Measurements from ENCODE around the gene ADARB2. TPM values are rescaled to one million over a fixed set of nuclear protein-coding genes. Genes with fewer than 3 reads are reported as not detected.
"Not testable (repeated sequence)": the region's sequence is repeated elsewhere in the genome, so short reads cannot be mapped to it uniquely, and the experiment has no call there.

Gene ADARB2
- total RNA-seq, 4 donors from 2014 or later, result 0.32 to 1.6 (median 0.80) TPM

DNA sequence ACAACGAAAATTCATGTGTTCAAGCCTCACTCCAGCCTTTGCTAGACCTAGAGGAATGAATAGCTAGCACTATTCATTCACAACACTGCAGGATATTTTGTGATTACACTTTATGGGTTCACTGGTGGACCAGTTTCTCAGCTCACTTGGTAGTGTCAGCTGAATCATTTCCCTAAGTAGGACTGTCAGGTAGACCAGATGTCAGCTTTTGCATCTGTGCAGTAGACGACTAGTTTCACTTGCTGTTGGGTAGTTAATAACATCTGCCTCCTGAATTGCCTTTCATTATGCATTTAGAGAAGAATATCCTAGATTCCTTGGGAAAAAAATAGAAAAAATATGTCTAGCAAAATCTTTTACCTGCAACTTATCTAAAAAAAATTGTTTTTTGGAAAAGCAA, 296.4 kb downstream of the ADARB2 start:
- no peak for TF ChIP-seq POLR2AphosphoS5 (IDR thresholded peaks at IDR 0.05)
- no peak for TF ChIP-seq EP300 (IDR thresholded peaks at IDR 0.05)
- TF ChIP-seq POLR2A (IDR thresholded peaks at IDR 0.05), result no peak
- TF ChIP-seq, protein P1, sequence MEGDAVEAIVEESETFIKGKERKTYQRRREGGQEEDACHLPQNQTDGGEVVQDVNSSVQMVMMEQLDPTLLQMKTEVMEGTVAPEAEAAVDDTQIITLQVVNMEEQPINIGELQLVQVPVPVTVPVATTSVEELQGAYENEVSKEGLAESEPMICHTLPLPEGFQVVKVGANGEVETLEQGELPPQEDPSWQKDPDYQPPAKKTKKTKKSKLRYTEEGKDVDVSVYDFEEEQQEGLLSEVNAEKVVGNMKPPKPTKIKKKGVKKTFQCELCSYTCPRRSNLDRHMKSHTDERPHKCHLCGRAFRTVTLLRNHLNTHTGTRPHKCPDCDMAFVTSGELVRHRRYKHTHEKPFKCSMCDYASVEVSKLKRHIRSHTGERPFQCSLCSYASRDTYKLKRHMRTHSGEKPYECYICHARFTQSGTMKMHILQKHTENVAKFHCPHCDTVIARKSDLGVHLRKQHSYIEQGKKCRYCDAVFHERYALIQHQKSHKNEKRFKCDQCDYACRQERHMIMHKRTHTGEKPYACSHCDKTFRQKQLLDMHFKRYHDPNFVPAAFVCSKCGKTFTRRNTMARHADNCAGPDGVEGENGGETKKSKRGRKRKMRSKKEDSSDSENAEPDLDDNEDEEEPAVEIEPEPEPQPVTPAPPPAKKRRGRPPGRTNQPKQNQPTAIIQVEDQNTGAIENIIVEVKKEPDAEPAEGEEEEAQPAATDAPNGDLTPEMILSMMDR (IDR thresholded peaks at IDR 0.05), result no peak
- no peaks in the 10 kb centered on the region for H3K9me3 ChIP-seq
- 78% methylated on average over 2 of the region's 2 CpGs for WGBS

DNA sequence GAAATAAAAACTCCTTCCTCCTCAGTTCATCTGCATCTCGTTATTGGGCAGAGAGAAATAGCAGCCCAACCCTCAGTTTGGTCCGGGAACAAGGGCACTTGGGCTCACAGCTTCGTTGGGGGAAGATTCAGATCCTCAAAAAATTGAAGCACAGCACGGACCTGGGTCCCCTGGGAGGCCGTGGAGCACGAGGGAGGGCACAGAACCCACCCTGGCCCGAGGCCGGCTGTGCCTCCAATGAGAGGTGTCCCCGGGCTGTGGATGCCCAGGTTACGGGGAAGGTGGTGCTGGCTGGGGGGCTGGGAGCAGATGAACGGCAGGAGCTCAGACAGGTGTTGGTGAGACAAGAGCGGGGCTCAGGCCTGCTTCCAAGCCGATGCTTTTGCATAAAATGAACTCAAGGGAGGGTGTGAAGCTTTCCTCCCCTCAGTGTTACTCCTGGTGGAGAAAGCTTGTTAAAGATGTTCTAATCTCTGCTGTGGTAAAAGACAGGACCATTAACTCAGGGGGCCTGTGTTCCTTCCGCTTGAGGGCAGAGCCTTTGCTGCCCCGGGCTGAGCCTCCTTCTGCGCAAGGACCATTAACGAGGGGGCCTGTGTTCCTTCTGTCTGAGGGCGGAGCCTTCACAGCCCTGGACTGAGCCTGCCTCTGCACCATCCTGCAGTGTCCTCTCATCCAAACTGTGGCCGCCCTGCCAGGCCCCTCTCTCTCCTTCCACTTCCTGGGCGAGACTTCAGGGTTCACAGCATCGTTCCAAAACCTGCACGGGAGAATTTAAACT, 302.2 kb downstream of the ADARB2 start:
- Histone ChIP-seq H3K36me3 (no peaks in the 10 kb centered on the region), H3K27ac (no peak overlapping the region), H3K4me3 (no peak overlapping the region), H3K4me1 (no peaks in the 10 kb centered on the region), H3K9me3 (peaks cover 4% of the 10 kb centered on the region), H3K27me3 (peaks cover 7% of the 10 kb centered on the region)
- 75% methylated on average over 20 of the region's 22 CpGs for WGBS
- no peak for TF ChIP-seq POLR2AphosphoS5 (IDR thresholded peaks at IDR 0.05)
- TF ChIP-seq POLR2A (IDR thresholded peaks at IDR 0.05), result no peak
- TF ChIP-seq, protein P1 (IDR thresholded peaks at IDR 0.05), result no peak
- TF ChIP-seq EP300 (IDR thresholded peaks at IDR 0.05), result no peak
- no peak for DNase-seq (ENCODE audit: low spot score in 2 of 2)

More for the DNA sequence above, 296.4 kb downstream of the ADARB2 start:
- Histone ChIP-seq H3K36me3 (no peaks in the 10 kb centered on the region), H3K27ac (no peak overlapping the region), H3K4me1 (no peaks in the 10 kb centered on the region), H3K4me3 (no peak overlapping the region), H3K27me3 (peaks cover 7% of the 10 kb centered on the region)
- DNase-seq (ENCODE audit: low spot score in 2 of 2), result no peak

DNA sequence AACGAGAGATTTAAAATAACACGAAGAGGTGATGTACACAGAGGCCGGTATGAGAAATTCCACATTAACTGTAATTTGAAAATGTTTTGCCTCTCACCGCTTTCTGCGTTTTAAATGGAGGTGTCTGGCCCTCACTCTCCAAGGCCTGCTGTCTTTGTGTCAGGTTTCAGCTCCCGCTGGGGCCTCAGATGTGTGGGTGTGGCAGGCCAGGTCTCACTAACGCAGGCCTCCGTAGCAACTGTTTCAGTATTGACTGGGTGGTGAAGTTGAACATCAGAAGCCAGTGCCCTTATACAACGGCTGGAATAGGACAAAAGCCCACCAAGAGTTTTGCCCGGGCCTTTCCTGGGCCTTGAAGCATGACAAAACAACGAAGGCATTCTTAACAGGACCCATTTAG, 303.1 kb downstream of the ADARB2 start:
- no peak overlapping the region for H3K27ac ChIP-seq
- 76% methylated on average over 11 of the region's 11 CpGs for WGBS
- peaks cover 4% of the 10 kb centered on the region for H3K9me3 ChIP-seq
- no peaks in the 10 kb centered on the region for H3K36me3 ChIP-seq
- H3K27me3 ChIP-seq, result peaks cover 7% of the 10 kb centered on the region
- no peak for TF ChIP-seq POLR2AphosphoS5 (IDR thresholded peaks at IDR 0.05)
- TF ChIP-seq, protein P1 (IDR thresholded peaks at IDR 0.05), result no peak
- no peak for TF ChIP-seq EP300 (IDR thresholded peaks at IDR 0.05)
- TF ChIP-seq POLR2A (IDR thresholded peaks at IDR 0.05), result no peak
- no peaks in the 10 kb centered on the region for H3K4me1 ChIP-seq
- H3K4me3 ChIP-seq, result no peak overlapping the region
- no peak for DNase-seq (ENCODE audit: low spot score in 2 of 2)

DNA sequence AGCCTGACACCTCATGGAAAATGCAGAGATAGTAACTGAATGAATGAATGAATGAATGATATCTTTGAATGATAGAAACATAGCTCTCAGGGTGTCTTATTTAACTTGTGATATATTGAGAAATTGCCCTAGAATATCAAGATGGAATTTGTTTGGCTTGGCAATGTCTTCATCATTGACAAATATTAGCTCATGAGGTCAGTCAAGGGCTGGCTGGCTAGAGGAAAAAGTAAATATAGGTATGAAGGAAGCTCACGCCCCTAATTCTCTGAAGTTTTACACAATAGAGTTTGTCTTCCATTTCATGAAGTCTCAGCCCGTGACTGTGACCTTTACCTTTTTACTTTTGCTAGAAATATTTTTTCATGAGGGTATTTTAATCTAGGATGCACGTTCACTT, 305.2 kb downstream of the ADARB2 start:
- H3K27me3 ChIP-seq, result no peaks in the 10 kb centered on the region
- H3K9me3 ChIP-seq, result peaks cover 4% of the 10 kb centered on the region
- no peak overlapping the region for H3K4me3 ChIP-seq
- TF ChIP-seq EP300 (IDR thresholded peaks at IDR 0.05) (no peak), POLR2AphosphoS5 (IDR thresholded peaks at IDR 0.05) (no peak), POLR2A (IDR thresholded peaks at IDR 0.05) (no peak)
- TF ChIP-seq, protein P1 (IDR thresholded peaks at IDR 0.05), result no peak
- H3K4me1 ChIP-seq, result no peaks in the 10 kb centered on the region
- no peak for DNase-seq (ENCODE audit: low spot score in 2 of 2)
- no peaks in the 10 kb centered on the region for H3K36me3 ChIP-seq
- 74% methylated on average over 3 of the region's 3 CpGs for WGBS
- no peak overlapping the region for H3K27ac ChIP-seq

DNA sequence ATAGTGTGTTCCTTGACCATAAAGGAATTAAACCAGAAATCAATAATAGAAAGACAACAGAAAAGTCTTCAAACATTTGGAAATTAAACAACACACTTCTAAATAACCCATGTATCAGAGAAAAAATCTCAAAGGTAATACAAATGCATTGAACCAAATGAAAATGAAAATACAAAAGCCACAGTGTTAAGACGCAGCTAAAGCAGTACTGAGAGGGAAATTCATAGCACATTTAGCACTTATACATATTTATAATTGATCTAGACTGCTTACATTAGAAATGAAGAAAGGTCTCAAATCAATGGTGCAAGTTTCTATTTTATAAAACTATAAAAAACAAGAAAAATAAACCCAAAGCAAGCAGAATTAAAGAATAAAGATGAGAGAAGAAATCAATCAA, 306.1 kb downstream of the ADARB2 start:
- Histone ChIP-seq H3K9me3 (peaks cover 4% of the 10 kb centered on the region), H3K36me3 (no peaks in the 10 kb centered on the region), H3K4me1 (no peaks in the 10 kb centered on the region), H3K27ac (no peak overlapping the region), H3K27me3 (no peaks in the 10 kb centered on the region), H3K4me3 (no peak overlapping the region)
- no peak for DNase-seq (ENCODE audit: low spot score in 2 of 2)
- 88% methylated on average over 1 of the region's 1 CpG for WGBS
- TF ChIP-seq EP300 (IDR thresholded peaks at IDR 0.05), result no peak
- no peak for TF ChIP-seq POLR2AphosphoS5 (IDR thresholded peaks at IDR 0.05)
- TF ChIP-seq, protein P1 (IDR thresholded peaks at IDR 0.05), result no peak
- TF ChIP-seq POLR2A (IDR thresholded peaks at IDR 0.05), result no peak

DNA sequence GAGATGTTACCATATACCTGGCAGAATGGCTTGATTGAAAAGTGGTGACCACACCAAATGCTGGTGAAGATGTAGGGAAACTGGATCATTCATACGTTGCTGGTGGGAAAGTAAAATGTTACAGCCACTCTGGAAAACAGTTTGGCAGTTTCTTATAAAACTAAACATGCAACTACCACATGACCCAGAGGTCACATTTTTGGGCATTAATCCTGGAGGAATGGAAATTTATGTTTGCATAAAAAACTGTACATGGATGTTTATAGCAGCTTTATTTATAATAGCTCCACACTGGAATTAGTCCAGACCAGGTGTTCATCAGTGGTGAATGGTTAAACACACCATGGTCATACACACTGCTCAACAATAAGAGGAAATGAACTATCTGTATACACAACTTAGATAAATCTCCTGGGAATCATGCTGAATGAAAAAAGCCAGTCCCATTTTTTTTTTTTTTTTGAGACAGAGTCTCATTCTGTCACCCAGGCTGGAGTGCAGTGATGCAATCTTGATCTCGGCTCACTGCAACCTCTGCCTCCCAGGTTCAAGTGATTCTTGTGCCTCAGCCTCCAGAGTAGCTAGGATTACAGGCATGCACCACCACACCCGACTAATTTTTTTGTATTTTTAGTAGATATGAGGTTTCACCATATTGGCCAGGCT, 309.7 kb downstream of the ADARB2 start:
- not testable (repeated sequence) for H3K4me1 ChIP-seq; H3K36me3 ChIP-seq; H3K27me3 ChIP-seq; H3K4me3 ChIP-seq; DNase-seq (ENCODE audit: low spot score in 2 of 2); H3K9me3 ChIP-seq; H3K27ac ChIP-seq
- WGBS, result 64% methylated on average over 3 of the region's 3 CpGs

All from suprapubic skin (tissue), 4 donors.